Calu3 (cell line): Measurements from ENCODE around the gene PDIA4. TPM values are rescaled to one million over a fixed set of nuclear protein-coding genes. Genes with fewer than 3 reads are reported as not detected.
"Not testable (repeated sequence)": the region's sequence is repeated elsewhere in the genome, so short reads cannot be mapped to it uniquely, and the experiment has no call there.

ENCODE experiments used
- BruUV-seq: library from RNA; stranded (reverse); fragments of 400-500 nt; replicated peaks from 2 replicates; lab custom pipeline; 2021; lab: Mats Ljungman, UMichigan
- CTCF ChIA-PET: fragments of 300-600 bp; sonication (Branson Sonifier 250); formaldehyde crosslinking; loops from one replicate; lab custom pipeline; 2022; ENCODE audit warnings: antibody characterized with exemption; lab: Charles Lee
- DNase-seq: peaks from one replicate; pipeline ENCODE4 v3.0.0; 2022
- H3K27ac Mint-ChIP-seq: one replicate; pipeline ENCODE4 v1.8.0; 2022; ENCODE audit warnings: mixed read lengths; ENCODE audit not compliant: unreplicated experiment
- H3K27me3 Mint-ChIP-seq: one replicate; pipeline ENCODE4 v1.8.0; 2022; ENCODE audit warnings: mixed read lengths; ENCODE audit not compliant: unreplicated experiment
- H3K36me3 Mint-ChIP-seq: one replicate; pipeline ENCODE4 v1.8.0; 2022; ENCODE audit warnings: mild to moderate bottlenecking, moderate library complexity, mixed read lengths; ENCODE audit not compliant: insufficient read depth, unreplicated experiment
- H3K4me1 Mint-ChIP-seq: one replicate; pipeline ENCODE4 v1.8.0; 2022; ENCODE audit warnings: mild to moderate bottlenecking, low read depth, mixed read lengths; ENCODE audit not compliant: unreplicated experiment
- H3K4me3 Mint-ChIP-seq: one replicate; pipeline ENCODE4 v1.8.0; 2022; ENCODE audit warnings: mild to moderate bottlenecking, low read depth, moderate library complexity, mixed read lengths; ENCODE audit not compliant: unreplicated experiment
- H3K9me3 Mint-ChIP-seq: one replicate; pipeline ENCODE4 v1.8.0; 2022; ENCODE audit warnings: low read depth, mixed read lengths; ENCODE audit not compliant: unreplicated experiment
- intact Hi-C: fragments of 100-400 bp; cut with micrococcal nuclease; formaldehyde crosslinking; loops from one replicate; pipeline ENCODE4 v1.10.0; 2022; ENCODE audit not compliant: unreplicated experiment
- total RNA-seq: library from RNA; stranded (reverse); gene quantifications from 2 replicates; pipeline ENCODE4 v1.2.3, GENCODE V29; 2022
- TF ChIP-seq, protein P1 (sequence below): fragments of 200-600 bp; IDR thresholded peaks from one replicate; pipeline ENCODE4 v1.8.0; 2022; ENCODE audit warnings: antibody characterized with exemption; ENCODE audit not compliant: unreplicated experiment

The PDIA4 gene
- total RNA-seq, 1 experiment from 2014 or later, result 351 TPM

- TF ChIP-seq, protein P1, sequence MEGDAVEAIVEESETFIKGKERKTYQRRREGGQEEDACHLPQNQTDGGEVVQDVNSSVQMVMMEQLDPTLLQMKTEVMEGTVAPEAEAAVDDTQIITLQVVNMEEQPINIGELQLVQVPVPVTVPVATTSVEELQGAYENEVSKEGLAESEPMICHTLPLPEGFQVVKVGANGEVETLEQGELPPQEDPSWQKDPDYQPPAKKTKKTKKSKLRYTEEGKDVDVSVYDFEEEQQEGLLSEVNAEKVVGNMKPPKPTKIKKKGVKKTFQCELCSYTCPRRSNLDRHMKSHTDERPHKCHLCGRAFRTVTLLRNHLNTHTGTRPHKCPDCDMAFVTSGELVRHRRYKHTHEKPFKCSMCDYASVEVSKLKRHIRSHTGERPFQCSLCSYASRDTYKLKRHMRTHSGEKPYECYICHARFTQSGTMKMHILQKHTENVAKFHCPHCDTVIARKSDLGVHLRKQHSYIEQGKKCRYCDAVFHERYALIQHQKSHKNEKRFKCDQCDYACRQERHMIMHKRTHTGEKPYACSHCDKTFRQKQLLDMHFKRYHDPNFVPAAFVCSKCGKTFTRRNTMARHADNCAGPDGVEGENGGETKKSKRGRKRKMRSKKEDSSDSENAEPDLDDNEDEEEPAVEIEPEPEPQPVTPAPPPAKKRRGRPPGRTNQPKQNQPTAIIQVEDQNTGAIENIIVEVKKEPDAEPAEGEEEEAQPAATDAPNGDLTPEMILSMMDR, result no peak
- H3K27me3 Mint-ChIP-seq, result no peaks in the 10 kb centered on the region
- no peak overlapping the region for H3K27ac Mint-ChIP-seq
- intact Hi-C loops, result no loop called here
- H3K36me3 Mint-ChIP-seq, result peaks cover 82% of the 10 kb centered on the region
- BruUV-seq, result no TSS peak
- peaks cover 14% of the 10 kb centered on the region for H3K4me1 Mint-ChIP-seq
- CTCF ChIA-PET, result no interaction called here
- no peak overlapping the region for H3K4me3 Mint-ChIP-seq
- no peaks in the 10 kb centered on the region for H3K9me3 Mint-ChIP-seq
- no peak for DNase-seq
These were observed 11.4 kb downstream of the PDIA4 start for GRCh38 chr7:149016876-149017275.

DNA sequence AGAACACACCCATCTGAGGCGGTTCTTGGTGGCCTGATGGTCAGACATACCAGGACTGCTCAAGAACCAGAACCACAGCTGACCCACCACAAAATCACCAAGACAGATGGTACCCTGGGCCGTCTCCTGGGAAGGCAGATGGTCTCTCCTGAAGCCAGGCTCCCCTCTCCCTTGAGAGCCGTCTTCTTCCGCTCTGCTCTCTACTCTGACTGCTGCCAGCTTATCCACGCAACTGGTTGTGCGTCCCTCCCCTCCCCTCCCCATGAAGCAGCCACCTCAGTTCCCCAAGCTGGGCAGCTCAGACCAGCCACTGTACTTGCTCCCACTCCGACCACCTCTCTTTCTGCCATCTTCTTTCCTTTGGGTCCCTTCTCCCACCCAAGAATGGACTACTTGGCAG lies 14.0 kb downstream of the PDIA4 start:
- TF ChIP-seq, protein P1, result no peak
- peaks cover 82% of the 10 kb centered on the region for H3K36me3 Mint-ChIP-seq
- no peaks in the 10 kb centered on the region for H3K9me3 Mint-ChIP-seq
- H3K4me3 Mint-ChIP-seq, result no peak overlapping the region
- BruUV-seq, result no TSS peak
- no peaks in the 10 kb centered on the region for H3K27me3 Mint-ChIP-seq
- CTCF ChIA-PET, result no interaction called here
- DNase-seq, result no peak
- peak overlapping the region; percentile 58 for H3K27ac Mint-ChIP-seq
- intact Hi-C loops, result no loop called here
- H3K4me1 Mint-ChIP-seq, result no peaks in the 10 kb centered on the region

DNA sequence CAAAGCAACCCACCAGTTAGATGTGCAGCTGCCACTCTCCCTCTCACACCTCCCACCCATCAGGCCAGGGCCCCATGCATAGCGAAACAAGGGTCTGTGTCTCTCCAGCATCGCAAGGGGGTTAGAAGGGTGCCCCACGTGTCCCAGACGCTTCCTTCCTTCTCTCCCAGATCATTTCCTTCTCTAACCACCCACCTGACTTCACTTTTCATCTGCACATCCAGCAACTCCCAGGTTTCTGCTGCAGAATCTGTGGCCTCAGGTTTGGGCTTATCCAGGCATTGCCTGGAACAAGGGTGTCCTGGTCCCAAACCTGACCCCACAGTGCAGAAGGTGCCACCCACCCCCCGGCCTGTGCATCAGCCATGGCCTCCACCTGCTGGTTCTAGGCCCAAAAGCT lies 14.4 kb downstream of the PDIA4 start:
- no TSS peak for BruUV-seq
- CTCF ChIA-PET, result no interaction called here
- H3K36me3 Mint-ChIP-seq, result peaks cover 82% of the 10 kb centered on the region
- TF ChIP-seq, protein P1, result no peak
- no peak for DNase-seq
- H3K4me3 Mint-ChIP-seq, result no peak overlapping the region
- H3K27ac Mint-ChIP-seq, result peak overlapping the region; percentile 58
- intact Hi-C loops, result no loop called here
- no peaks in the 10 kb centered on the region for H3K4me1 Mint-ChIP-seq
- H3K27me3 Mint-ChIP-seq, result no peaks in the 10 kb centered on the region
- no peaks in the 10 kb centered on the region for H3K9me3 Mint-ChIP-seq

DNA sequence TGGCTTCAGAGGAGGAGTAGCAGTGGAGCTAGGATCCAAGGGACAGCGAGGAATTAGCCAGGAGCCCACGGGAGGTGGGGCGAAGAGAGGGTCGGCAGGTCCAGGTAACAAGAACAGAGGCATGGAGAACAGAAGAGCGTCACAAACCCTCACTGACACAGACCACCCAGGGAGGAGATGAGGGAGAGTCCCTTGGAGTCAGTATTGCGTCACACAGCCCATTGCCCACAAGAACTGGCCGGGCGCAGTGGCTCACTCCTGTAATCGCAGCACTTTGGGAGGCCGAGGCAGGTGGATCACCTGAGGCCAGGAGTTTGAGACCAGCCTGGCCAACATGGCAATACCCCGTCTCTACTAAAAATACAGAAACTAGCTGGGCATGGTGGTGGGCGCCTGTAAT lies 15.6 kb downstream of the PDIA4 start:
- CTCF ChIA-PET, result interaction anchor here (0.6 to 0.9 kb wide), 2 partner anchors 9 to 146 kb away, joined by 3 read pairs; no protein-coding TSS in a partner anchor
- H3K36me3 Mint-ChIP-seq, result peaks cover 89% of the 10 kb centered on the region

GRCh38 chr7:149011491-149011890 lies 16.8 kb downstream of the PDIA4 start:
- intact Hi-C loops, result no loop called here
- CTCF ChIA-PET, result no interaction called here
- Mint-ChIP-seq H3K4me1 (no peaks in the 10 kb centered on the region), H3K27ac (no peak overlapping the region), H3K27me3 (no peaks in the 10 kb centered on the region), H3K4me3 (no peak overlapping the region), H3K36me3 (peaks cover 90% of the 10 kb centered on the region), H3K9me3 (no peaks in the 10 kb centered on the region)
- no peak for DNase-seq
- no TSS peak for BruUV-seq
- TF ChIP-seq, protein P1, result no peak

More for the DNA sequence above, 15.6 kb downstream of the PDIA4 start:
- H3K27me3 Mint-ChIP-seq, H3K4me3 Mint-ChIP-seq, intact Hi-C loops, DNase-seq, BruUV-seq, H3K4me1 Mint-ChIP-seq, H3K9me3 Mint-ChIP-seq: not testable (repeated sequence)
- H3K27ac Mint-ChIP-seq, result peak overlapping the region; percentile 3
